Measurements from ENCODE around the gene TBC1D9B.

TBC1D9B gene

GRCh38 chr5:179907556-179908324, at the start of gene TBC1D9B:
TSS of gene TBC1D9B (minus strand) at chr5:179907897. CDS start at chr5:179907821, 76 bp downstream.
- DNase-seq, result peak; percentile 77 to 80

- no peak for DNase-seq
Observed at GRCh38 chr5:179955630-179956029, 47.9 kb upstream of the TBC1D9B start.

- DNase-seq, result no peak
Observed at GRCh38 chr5:179955062-179955461, 47.4 kb upstream of the TBC1D9B start.

GRCh38 chr5:179954434-179954833, 46.7 kb upstream of the TBC1D9B start:
- no peak for DNase-seq

GRCh38 chr5:179953987-179954386, 46.3 kb upstream of the TBC1D9B start:
- DNase-seq, result no peak

GRCh38 chr5:179936976-179937681, 29.4 kb upstream of the TBC1D9B start:
- no peak for DNase-seq

GRCh38 chr5:179930788-179931473, 23.2 kb upstream of the TBC1D9B start:
- no peak for DNase-seq

- DNase-seq, result no peak
Observed at GRCh38 chr5:179927824-179928223, 20.1 kb upstream of the TBC1D9B start.

- no peak for DNase-seq
Observed at GRCh38 chr5:179926657-179927056, 19.0 kb upstream of the TBC1D9B start.

- DNase-seq, result peak; percentile 13 to 59
Observed at GRCh38 chr5:179923436-179923835, 15.7 kb upstream of the TBC1D9B start.

GRCh38 chr5:179920175-179920574, 12.5 kb upstream of the TBC1D9B start:
- no peak for DNase-seq

- no peak for DNase-seq
Observed at GRCh38 chr5:179919487-179920060, 11.9 kb upstream of the TBC1D9B start.

- DNase-seq, result no peak
Observed at GRCh38 chr5:179918742-179919486, 11.2 kb upstream of the TBC1D9B start.

- no peak for DNase-seq
Observed at GRCh38 chr5:179916523-179916922, 8.8 kb upstream of the TBC1D9B start.

GRCh38 chr5:179915406-179915935, 7.8 kb upstream of the TBC1D9B start:
- DNase-seq, result no peak

GRCh38 chr5:179914032-179914755, 6.5 kb upstream of the TBC1D9B start:
- peak in 1 of 2 donors; percentile 50 for DNase-seq

GRCh38 chr5:179913461-179913860, 5.8 kb upstream of the TBC1D9B start:
- no peak for DNase-seq

- DNase-seq, result no peak
Observed at GRCh38 chr5:179912951-179913350, 5.3 kb upstream of the TBC1D9B start.

- no peak for DNase-seq
Observed at GRCh38 chr5:179912386-179912785, 4.7 kb upstream of the TBC1D9B start.

- no peak for DNase-seq
Observed at GRCh38 chr5:179909224-179909623, 1.5 kb upstream of the TBC1D9B start.

GRCh38 chr5:179908528-179908927, 831 bp upstream of the TBC1D9B start:
- DNase-seq, result no peak
